H1 (cell line): ENCODE results near the gene CACNA1D. TPM values are rescaled to one million over a fixed set of nuclear protein-coding genes. Genes with fewer than 3 reads are reported as not detected.

ENCODE experiments used
- NANOG ChIP-seq: IDR thresholded peaks from 2 replicates; pipeline ENCODE4 v1.6.1; 2011; ENCODE audit warnings: low read length, low read depth, mild to moderate bottlenecking, inconsistent platforms; ENCODE audit not compliant: insufficient read depth, poor library complexity, severe bottlenecking
- SAP30 ChIP-seq: fragments of 300-600 bp; sonication (generic); IDR thresholded peaks from 2 replicates; pipeline ENCODE4 v1.7.1; 2012; ENCODE audit warnings: low read length, moderate library complexity, mild to moderate bottlenecking, inconsistent platforms; ENCODE audit not compliant: insufficient read depth, insufficient replicate concordance
- SP4 ChIP-seq: IDR thresholded peaks from 2 replicates; pipeline ENCODE4 v1.6.1; 2012; ENCODE audit warnings: low read length, inconsistent platforms
- TCF12 ChIP-seq: IDR thresholded peaks from 2 replicates; pipeline ENCODE4 v1.6.1; 2011; ENCODE audit warnings: low read depth, mild to moderate bottlenecking, low read length
- TEAD4 ChIP-seq: IDR thresholded peaks from 2 replicates; pipeline ENCODE4 v1.6.1; 2012; ENCODE audit warnings: low read depth, low read length, inconsistent platforms, mixed read lengths
- polyA plus RNA-seq, 7 experiments: library from polyadenylated mRNA; depleted of rRNA in 3 of 7; stranded (reverse) in 5 of 7; unstranded in 2 of 7; fragments of >200 nt in 5 of 7; fragments of 200-250 nt in 2 of 7; gene quantifications; 1 replicate in 5 of 7; 2 replicates in 1 of 7; 4 replicates in 1 of 7; pipeline versions ENCODE4 v1.2.1 to v1.2.3, GENCODE V29; 2011 to 2013; ENCODE audit warnings: missing spikeins in 2 of 7, mixed read lengths in 2 of 7
- total RNA-seq: library from RNA; stranded (reverse); fragmentation: NEBNext Ultra II Directional; extraction: Animal tissue kit (Norgen Biotek cat#: 25700); gene quantifications from 2 replicates; pipeline ENCODE4 v1.2.1, GENCODE V29; 2021
- TF ChIP-seq, protein P1 (sequence below): IDR thresholded peaks from 2 replicates; pipeline ENCODE4 v1.6.1; 2012; ENCODE audit warnings: inconsistent platforms
- TF ChIP-seq, protein P2 (sequence below), 3 experiments: IDR thresholded peaks; 1 replicate in 2 of 3; 2 replicates in 1 of 3; pipeline versions ENCODE4 v1.5.1 to v1.6.1; 2011; ENCODE audit warnings: low read length in 3 of 3, mild to moderate bottlenecking in 3 of 3, inconsistent platforms in 2 of 3, low read depth in 1 of 3, moderate library complexity in 1 of 3; ENCODE audit not compliant: insufficient read depth in 1 of 3; ENCODE audit errors: control extremely low read depth in 1 of 3

The CACNA1D gene
- total and polyA plus RNA-seq, 2 of the 8 experiments (the other 6 are each of a cell fraction or from before 2014, with no cell fraction given), result 2.0 to 2.9 TPM

DNA sequence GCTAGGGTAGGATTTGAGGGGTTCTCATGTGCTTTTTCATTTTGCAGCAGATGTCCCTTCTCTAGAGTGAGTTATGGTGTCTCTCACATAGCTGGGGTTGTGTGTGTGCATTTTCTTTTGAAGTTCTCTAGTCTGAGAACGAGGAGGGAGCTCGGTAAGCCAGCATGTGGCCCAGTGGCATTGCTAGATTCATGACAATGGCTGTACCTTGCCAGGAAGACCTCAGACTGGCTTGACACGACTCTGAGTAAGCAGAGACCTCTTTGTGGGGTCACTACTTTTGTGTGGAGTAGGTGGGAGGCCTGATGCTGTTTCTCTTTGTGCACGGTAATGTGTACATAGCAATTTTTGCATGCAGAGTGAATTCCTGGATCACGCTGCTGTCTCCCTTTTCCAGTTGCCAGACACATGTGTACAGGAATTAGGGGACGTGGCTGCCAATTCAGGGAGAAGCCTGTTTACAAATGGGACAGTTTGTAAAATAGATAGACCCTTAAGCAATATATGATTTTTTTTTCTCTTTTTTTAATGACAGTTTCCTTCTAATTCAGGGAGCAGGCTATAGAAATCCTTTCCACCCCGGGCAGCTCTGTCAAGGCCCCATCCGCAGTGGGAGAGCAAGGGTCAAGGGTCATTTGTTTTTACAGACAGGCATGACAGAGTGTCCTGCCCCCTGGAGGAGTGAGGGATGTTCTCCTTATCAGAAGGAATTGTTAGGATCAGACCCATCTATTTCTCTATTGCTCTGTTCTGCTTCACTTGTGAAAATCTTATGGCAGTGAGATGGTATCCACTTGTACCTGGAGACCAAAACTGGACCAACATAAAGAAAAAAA is 4.6 kb downstream of the CACNA1D start (continued):
- TF ChIP-seq, protein P1, sequence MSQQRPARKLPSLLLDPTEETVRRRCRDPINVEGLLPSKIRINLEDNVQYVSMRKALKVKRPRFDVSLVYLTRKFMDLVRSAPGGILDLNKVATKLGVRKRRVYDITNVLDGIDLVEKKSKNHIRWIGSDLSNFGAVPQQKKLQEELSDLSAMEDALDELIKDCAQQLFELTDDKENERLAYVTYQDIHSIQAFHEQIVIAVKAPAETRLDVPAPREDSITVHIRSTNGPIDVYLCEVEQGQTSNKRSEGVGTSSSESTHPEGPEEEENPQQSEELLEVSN, result no peak
- TF ChIP-seq SAP30, result no peak
- no peak for TF ChIP-seq SP4
- TF ChIP-seq, protein P2, sequence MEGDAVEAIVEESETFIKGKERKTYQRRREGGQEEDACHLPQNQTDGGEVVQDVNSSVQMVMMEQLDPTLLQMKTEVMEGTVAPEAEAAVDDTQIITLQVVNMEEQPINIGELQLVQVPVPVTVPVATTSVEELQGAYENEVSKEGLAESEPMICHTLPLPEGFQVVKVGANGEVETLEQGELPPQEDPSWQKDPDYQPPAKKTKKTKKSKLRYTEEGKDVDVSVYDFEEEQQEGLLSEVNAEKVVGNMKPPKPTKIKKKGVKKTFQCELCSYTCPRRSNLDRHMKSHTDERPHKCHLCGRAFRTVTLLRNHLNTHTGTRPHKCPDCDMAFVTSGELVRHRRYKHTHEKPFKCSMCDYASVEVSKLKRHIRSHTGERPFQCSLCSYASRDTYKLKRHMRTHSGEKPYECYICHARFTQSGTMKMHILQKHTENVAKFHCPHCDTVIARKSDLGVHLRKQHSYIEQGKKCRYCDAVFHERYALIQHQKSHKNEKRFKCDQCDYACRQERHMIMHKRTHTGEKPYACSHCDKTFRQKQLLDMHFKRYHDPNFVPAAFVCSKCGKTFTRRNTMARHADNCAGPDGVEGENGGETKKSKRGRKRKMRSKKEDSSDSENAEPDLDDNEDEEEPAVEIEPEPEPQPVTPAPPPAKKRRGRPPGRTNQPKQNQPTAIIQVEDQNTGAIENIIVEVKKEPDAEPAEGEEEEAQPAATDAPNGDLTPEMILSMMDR (IDR thresholded peaks at IDR 0.05; ENCODE audit: control extremely low read depth in 1 of 3, insufficient read depth in 1 of 3, low read depth in 1 of 3, low read length in 3 of 3), result peak in 2 of 3 experiments; percentile 32 to 41; a peak in 3 of 4 replicates
- TF ChIP-seq NANOG, result no peak
- TF ChIP-seq TEAD4, result no peak
- no peak for TF ChIP-seq TCF12
